ENCODE results near the gene JARID2. TPM values are rescaled to one million over a fixed set of nuclear protein-coding genes. Genes with fewer than 3 reads are reported as not detected.

Gene JARID2
- total and polyA plus RNA-seq, 2 of the 4 experiments (the other 2 are of a cell fraction): 9.6 to 12.9 TPM

GRCh38 chr6:15534974-15535373 is 289.1 kb downstream of the JARID2 start:
- H3K36me3 ChIP-seq (ENCODE audit: control insufficient read depth, insufficient read depth, low read length): peaks cover 4% of the 10 kb centered on the region; the same call in 1 of the 2 replicates
- intact Hi-C loops (cut with micrococcal nuclease) (no loop called here), dilution Hi-C loops (cut with HindIII; ENCODE audit: low sequenced_read_pairs, unreplicated experiment) (no loop called here), in situ Hi-C loops (cut with MboI; ENCODE audit: low sequenced_read_pairs) (no loop called here)
- no peak overlapping the region for H4K8ac ChIP-seq (ENCODE audit: low read depth in 2 of 2, low read length in 2 of 2)
- H2AK5ac ChIP-seq (ENCODE audit: low read depth, low read length): no peak overlapping the region
- WGBS, 2 experiments (ENCODE audit: extremely low coverage in 2 of 2, insufficient read length in 1 of 2): no CpG with 5 or more reads among the region's 3 CpGs
- DNase-seq (no peak), ATAC-seq (ENCODE audit: low read depth) (no peak)
- H3K79me1 ChIP-seq (ENCODE audit: low read depth in 1 of 2, low read length in 2 of 2): peaks cover 10 to 15% of the 10 kb centered on the region in 2 experiments; a peak in 3 of 4 replicates
- POLR2A ChIA-PET (ENCODE audit: unreplicated experiment): no interaction called here
- no peak overlapping the region for H2BK120ac ChIP-seq (ENCODE audit: low read depth, low read length)
- H3K14ac ChIP-seq (replicated peaks; ENCODE audit: low read depth, low read length): no peak overlapping the region; the same call in 1 of the 2 replicates
- no peaks in the 10 kb centered on the region for H3K27me3 ChIP-seq (ENCODE audit: control insufficient read depth, insufficient read depth, low read length)
- no peaks in the 10 kb centered on the region for H3K9me3 ChIP-seq (ENCODE audit: control insufficient read depth, insufficient read depth, low read length)
- no peak overlapping the region for H3K23ac ChIP-seq (ENCODE audit: low read depth, low read length)
- no peak overlapping the region for H3K27ac ChIP-seq (ENCODE audit: insufficient read depth, low read length)
- BruUV-seq (replicated peaks): no TSS peak
- CTCF ChIA-PET: no interaction called here
- H3K9me1 ChIP-seq (ENCODE audit: insufficient read depth, low read length): peaks cover 12% of the 10 kb centered on the region
- no peak overlapping the region for H3K18ac ChIP-seq (ENCODE audit: low read depth, low read length)
- H3K4me1 ChIP-seq (ENCODE audit: control insufficient read depth, insufficient read depth, low read length): peaks cover 13% of the 10 kb centered on the region
- H2BK15ac ChIP-seq (ENCODE audit: low read depth, low read length): no peak overlapping the region
- no peak overlapping the region for H4K5ac ChIP-seq (ENCODE audit: low read depth, low read length)
- no peak overlapping the region for H2AFZ ChIP-seq (replicated peaks; ENCODE audit: low read length, poor library complexity)
- H3K9ac ChIP-seq (ENCODE audit: low read depth, low read length): no peak overlapping the region
- no peak overlapping the region for H3K4ac ChIP-seq (ENCODE audit: low read depth, low read length)
- no peak overlapping the region for H2BK5ac ChIP-seq (ENCODE audit: low read depth, low read length, poor library complexity, severe bottlenecking)
- TF ChIP-seq RFX5 (IDR thresholded peaks at IDR 0.05; ENCODE audit: low read depth, low read length) (no peak), NFE2L2 (IDR thresholded peaks at IDR 0.05; ENCODE audit: low read depth, low read length) (no peak), RCOR1 (IDR thresholded peaks at IDR 0.05; ENCODE audit: insufficient replicate concordance, low read length) (no peak), CHD1 (IDR thresholded peaks at IDR 0.05; ENCODE audit: low read depth, low read length) (no peak), SMC3 (IDR thresholded peaks at IDR 0.05; ENCODE audit: low read depth, low read length) (no peak), MAFK (IDR thresholded peaks at IDR 0.05; ENCODE audit: low read depth, low read length) (no peak), MXI1 (IDR thresholded peaks at IDR 0.05; ENCODE audit: borderline replicate concordance, low read depth, low read length) (no peak), FOS (IDR thresholded peaks at IDR 0.05; ENCODE audit: low read depth, low read length) (no peak), USF2 (IDR thresholded peaks at IDR 0.05; ENCODE audit: low read depth, low read length) (no peak), POLR2A (IDR thresholded peaks at IDR 0.05; ENCODE audit: low read depth, low read length) (no peak), CTCF (conservative IDR thresholded peaks at IDR 0.05; ENCODE audit: low read depth, low read length) (no peak), ELK1 (IDR thresholded peaks at IDR 0.05; ENCODE audit: borderline replicate concordance, low read depth, low read length) (no peak), CEBPB (IDR thresholded peaks at IDR 0.05; ENCODE audit: low read depth, low read length) (no peak), RAD21 (IDR thresholded peaks at IDR 0.05; ENCODE audit: low read length) (no peak), MAZ (IDR thresholded peaks at IDR 0.05; ENCODE audit: borderline replicate concordance, low read depth, low read length) (no peak), BHLHE40 (IDR thresholded peaks at IDR 0.05; ENCODE audit: low read depth, low read length) (no peak)
- H2BK20ac ChIP-seq (ENCODE audit: low read depth, low read length): no peak overlapping the region
- no peak overlapping the region for H2AK9ac ChIP-seq (replicated peaks; ENCODE audit: low read depth, low read length, poor library complexity)
- H3K4me2 ChIP-seq (ENCODE audit: low read depth, low read length): no peak overlapping the region
- H4K20me1 ChIP-seq (ENCODE audit: insufficient read depth, low read length): peaks cover 14% of the 10 kb centered on the region; the same call in 1 of the 2 replicates
- H3K4me3 ChIP-seq (ENCODE audit: insufficient read depth, low read depth, low read length): no peak overlapping the region
- H4K91ac ChIP-seq (ENCODE audit: insufficient read depth, low read depth, low read length): no peak overlapping the region
- H3K56ac ChIP-seq (ENCODE audit: extremely low read depth, insufficient read depth, low read length): no peak overlapping the region
